Measurements from ENCODE around the gene KRT84. TPM values are rescaled to one million over a fixed set of nuclear protein-coding genes. Genes with fewer than 3 reads are reported as not detected.
"Not testable (repeated sequence)": the region's sequence is repeated elsewhere in the genome, so short reads cannot be mapped to it uniquely, and the experiment has no call there.

The KRT84 gene
- total RNA-seq, 1 donor from 2014 or later, result not detected

- Histone ChIP-seq H3K4me1 (peaks cover 4% of the 10 kb centered on the region), H3K4me3 (no peak overlapping the region), H3K36me3 (no peaks in the 10 kb centered on the region), H3K27ac (no peak overlapping the region), H3K9me3 (no peaks in the 10 kb centered on the region), H3K27me3 (ENCODE audit: low read depth) (peaks cover 12% of the 10 kb centered on the region)
- intact Hi-C loops (cut with DNase I), result no loop called here
- no peak for TF ChIP-seq CTCF (IDR thresholded peaks at IDR 0.05)
- DNase-seq, result no peak
- no peak for ATAC-seq
Measured at GRCh38 chr12:52411815-52412214, 26.4 kb upstream of the KRT84 start.

- H3K4me1 ChIP-seq; H3K36me3 ChIP-seq; H3K4me3 ChIP-seq; H3K27ac ChIP-seq; DNase-seq; intact Hi-C loops (cut with DNase I); ATAC-seq; H3K9me3 ChIP-seq: not testable (repeated sequence)
- H3K27me3 ChIP-seq (ENCODE audit: low read depth), result peaks cover 12% of the 10 kb centered on the region
Measured at GRCh38 chr12:52410589-52411248, 25.3 kb upstream of the KRT84 start.

GRCh38 chr12:52407918-52408317 lies 22.5 kb upstream of the KRT84 start:
- Histone ChIP-seq H3K9me3 (no peaks in the 10 kb centered on the region), H3K4me3 (no peak overlapping the region), H3K4me1 (no peaks in the 10 kb centered on the region), H3K27me3 (ENCODE audit: low read depth) (peaks cover 7% of the 10 kb centered on the region), H3K27ac (no peak overlapping the region), H3K36me3 (no peaks in the 10 kb centered on the region)
- intact Hi-C loops (cut with DNase I), result no loop called here
- ATAC-seq (no peak), DNase-seq (no peak)
- no peak for TF ChIP-seq CTCF (IDR thresholded peaks at IDR 0.05)

GRCh38 chr12:52405922-52406385 lies 20.5 kb upstream of the KRT84 start, which contains the start of gene KRT82:
Gene KRT82, minus strand, starts transcription at chr12:52406335. Its CDS starts 58 bp downstream, at chr12:52406277.
- intact Hi-C loops (cut with DNase I), result no loop called here
- no peaks in the 10 kb centered on the region for H3K36me3 ChIP-seq
- TF ChIP-seq CTCF (IDR thresholded peaks at IDR 0.05), result no peak
- DNase-seq, result no peak
- H3K4me1 ChIP-seq, result no peaks in the 10 kb centered on the region
- ATAC-seq, result no peak
- H3K27ac ChIP-seq, result no peak within 1 kb of the TSS
- no peak within 1 kb of the TSS for H3K4me3 ChIP-seq
- H3K9me3 ChIP-seq, result no peaks in the 10 kb centered on the region
- peaks cover 7% of the 10 kb centered on the region for H3K27me3 ChIP-seq (ENCODE audit: low read depth)

- Histone ChIP-seq H3K4me1 (no peaks in the 10 kb centered on the region), H3K36me3 (no peaks in the 10 kb centered on the region), H3K27me3 (ENCODE audit: low read depth) (peaks cover 7% of the 10 kb centered on the region), H3K4me3 (no peak overlapping the region), H3K27ac (no peak overlapping the region), H3K9me3 (no peaks in the 10 kb centered on the region)
- no peak for DNase-seq
- no peak for TF ChIP-seq CTCF (IDR thresholded peaks at IDR 0.05)
- intact Hi-C loops (cut with DNase I), result no loop called here
- ATAC-seq, result no peak
Measured at GRCh38 chr12:52404951-52405350, 19.5 kb upstream of the KRT84 start.

GRCh38 chr12:52403561-52403960 lies 18.1 kb upstream of the KRT84 start:
- DNase-seq (no peak), ATAC-seq (no peak)
- no peak for TF ChIP-seq CTCF (IDR thresholded peaks at IDR 0.05)
- intact Hi-C loops (cut with DNase I), result no loop called here
- H3K36me3 ChIP-seq, result no peaks in the 10 kb centered on the region
- no peaks in the 10 kb centered on the region for H3K9me3 ChIP-seq
- H3K27ac ChIP-seq, result no peak overlapping the region
- no peak overlapping the region for H3K4me3 ChIP-seq
- H3K4me1 ChIP-seq, result no peaks in the 10 kb centered on the region
- peaks cover 14% of the 10 kb centered on the region for H3K27me3 ChIP-seq (ENCODE audit: low read depth)

Data from lower lobe of right lung (tissue), 2 donors.